Effector memory CD8-positive, alpha-beta T cell (primary cell): ENCODE measurements around the gene AP1M1.

Source experiments
- ATAC-seq: fragments of 150-1000 bp; cut with Tn5 transposase; replicated peaks from 2 replicates; pipeline ENCODE4 v1.10.0; 2021; ENCODE audit warnings: mild to moderate bottlenecking, moderate library complexity
- DNase-seq, 3 experiments: peaks; one replicate each; pipeline ENCODE4 v3.0.0; 2021
- H3K27ac Mint-ChIP-seq, 2 donors: one replicate each; pipeline ENCODE4 v1.8.0; 2022; ENCODE audit warnings: mild to moderate bottlenecking in 2 of 2, mixed read lengths in 2 of 2, moderate library complexity in 2 of 2
- H3K27me3 Mint-ChIP-seq, 2 donors: one replicate each; pipeline ENCODE4 v1.8.0; 2022; ENCODE audit warnings: mixed read lengths in 2 of 2
- H3K36me3 Mint-ChIP-seq: one replicate; pipeline ENCODE4 v1.8.0; 2022; ENCODE audit warnings: mild to moderate bottlenecking, moderate library complexity, mixed read lengths; ENCODE audit not compliant: insufficient read depth
- H3K4me1 Mint-ChIP-seq, 2 donors: one replicate each; pipeline ENCODE4 v1.8.0; 2022; ENCODE audit warnings: low read depth in 2 of 2, mixed read lengths in 2 of 2
- H3K4me3 Mint-ChIP-seq, 2 donors: one replicate each; pipeline ENCODE4 v1.8.0; 2022; ENCODE audit warnings: mild to moderate bottlenecking in 2 of 2, mixed read lengths in 2 of 2, moderate library complexity in 2 of 2
- H3K9me3 Mint-ChIP-seq, 2 donors: one replicate each; pipeline ENCODE4 v1.8.0; 2022; ENCODE audit warnings: mixed read lengths in 2 of 2

The AP1M1 gene

GRCh38 chr19:16223746-16224145 is 26.0 kb downstream of the AP1M1 start:
- H3K27ac Mint-ChIP-seq, result no peak overlapping the region
- no peak for ATAC-seq
- peaks cover 46% of the 10 kb centered on the region for H3K36me3 Mint-ChIP-seq
- no peaks in the 10 kb centered on the region for H3K27me3 Mint-ChIP-seq
- no peak overlapping the region for H3K4me3 Mint-ChIP-seq
- DNase-seq, result no peak
- peaks cover 4 to 6% of the 10 kb centered on the region in 2 donors for H3K4me1 Mint-ChIP-seq
- peaks cover 0 to 5% of the 10 kb centered on the region in 2 donors for H3K9me3 Mint-ChIP-seq

DNA sequence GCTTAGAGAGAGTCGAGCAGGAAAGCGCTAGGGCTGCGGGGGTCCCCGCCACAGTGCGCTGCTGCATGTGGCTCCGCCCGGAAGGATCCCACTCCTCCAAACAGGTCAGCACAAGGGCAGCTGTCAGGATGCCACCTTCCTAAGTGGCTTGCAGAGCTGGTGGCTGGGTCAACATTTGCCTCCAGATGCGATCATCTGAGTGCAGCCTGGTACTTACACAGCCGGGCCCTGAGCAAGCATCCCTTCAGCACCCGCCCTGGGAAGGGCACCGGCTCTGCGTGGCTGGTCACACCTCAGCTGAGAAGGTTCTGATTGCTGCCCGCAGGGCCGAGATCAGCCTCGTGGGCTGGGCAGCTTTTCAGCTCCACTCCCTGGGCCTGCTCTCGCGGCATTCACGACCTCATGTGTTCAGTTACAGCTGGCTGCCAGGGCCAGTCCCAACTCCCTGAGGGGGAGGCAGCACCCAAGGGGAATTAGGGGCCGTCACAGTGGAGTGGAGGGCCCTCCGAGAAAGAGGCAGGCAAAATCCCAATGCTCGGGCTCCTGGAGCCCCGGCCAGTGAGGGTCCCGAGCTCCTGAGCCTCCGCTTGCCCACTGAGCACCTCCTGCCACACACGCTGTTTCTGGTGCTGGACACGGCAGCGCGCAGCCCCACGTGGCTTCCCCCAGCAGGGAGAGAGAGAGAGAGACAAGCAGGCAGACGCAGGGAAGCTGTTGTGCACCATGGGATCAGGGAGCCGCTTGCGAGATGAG is 26.8 kb downstream of the AP1M1 start:
- Mint-ChIP-seq H3K27me3 (no peaks in the 10 kb centered on the region), H3K36me3 (peaks cover 44% of the 10 kb centered on the region), H3K4me3 (no peak overlapping the region), H3K27ac (no peak overlapping the region), H3K9me3 (peaks cover 0 to 5% of the 10 kb centered on the region in 2 donors), H3K4me1 (peaks cover 0 to 3% of the 10 kb centered on the region in 2 donors)
- ATAC-seq (no peak), DNase-seq (no peak)

DNA sequence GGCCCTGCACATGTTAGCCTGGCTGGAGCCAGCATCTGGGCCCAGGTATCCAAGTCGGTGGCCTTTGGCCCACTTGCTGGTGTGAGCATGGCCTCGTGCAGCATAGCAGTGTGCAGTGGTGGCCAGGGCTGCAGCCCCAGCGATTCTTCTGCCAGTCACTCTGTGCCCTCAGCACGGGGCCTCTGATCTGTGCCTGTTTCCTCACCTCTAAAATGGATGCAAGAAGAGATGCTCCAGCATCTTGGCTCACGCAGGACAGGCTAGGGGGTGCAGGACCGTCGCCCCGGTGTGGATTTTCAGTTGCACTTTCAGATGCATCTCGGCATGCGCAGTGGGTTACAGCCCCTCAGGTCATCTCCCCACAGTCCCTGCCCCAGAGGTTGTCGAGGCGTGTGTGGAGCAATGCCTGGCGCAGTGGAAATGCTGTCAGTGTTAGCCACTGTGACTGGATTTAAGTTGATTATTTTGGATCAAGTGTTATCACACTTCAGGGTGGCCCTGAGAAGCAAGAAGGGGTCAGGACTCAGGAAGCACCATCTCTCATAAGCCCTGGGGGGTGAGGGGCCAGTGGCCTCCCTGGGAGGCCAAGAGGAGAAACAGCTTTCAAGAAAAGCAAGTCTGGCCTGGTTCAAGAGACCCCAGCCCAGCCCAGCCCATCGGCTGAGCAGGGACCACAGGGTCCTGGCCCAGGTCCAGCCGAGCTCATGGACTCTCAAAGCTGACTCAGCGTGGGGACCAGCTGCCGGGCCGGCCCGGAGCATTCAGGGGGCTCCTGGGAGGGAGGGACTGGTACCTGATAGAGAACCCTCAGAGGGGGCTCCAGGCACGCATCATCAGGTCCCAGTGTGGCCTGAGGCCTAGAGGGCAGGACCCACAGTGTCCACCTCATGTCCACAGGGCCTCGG is 27.8 kb downstream of the AP1M1 start:
- Mint-ChIP-seq H3K36me3 (peaks cover 44% of the 10 kb centered on the region), H3K9me3 (peaks cover 0 to 3% of the 10 kb centered on the region in 2 donors), H3K4me1 (peaks cover 3 to 4% of the 10 kb centered on the region in 2 donors), H3K4me3 (no peak overlapping the region), H3K27me3 (no peaks in the 10 kb centered on the region), H3K27ac (peak overlapping the region in 1 of 2 donors; percentile 53)
- no peak for ATAC-seq
- no peak for DNase-seq

DNA sequence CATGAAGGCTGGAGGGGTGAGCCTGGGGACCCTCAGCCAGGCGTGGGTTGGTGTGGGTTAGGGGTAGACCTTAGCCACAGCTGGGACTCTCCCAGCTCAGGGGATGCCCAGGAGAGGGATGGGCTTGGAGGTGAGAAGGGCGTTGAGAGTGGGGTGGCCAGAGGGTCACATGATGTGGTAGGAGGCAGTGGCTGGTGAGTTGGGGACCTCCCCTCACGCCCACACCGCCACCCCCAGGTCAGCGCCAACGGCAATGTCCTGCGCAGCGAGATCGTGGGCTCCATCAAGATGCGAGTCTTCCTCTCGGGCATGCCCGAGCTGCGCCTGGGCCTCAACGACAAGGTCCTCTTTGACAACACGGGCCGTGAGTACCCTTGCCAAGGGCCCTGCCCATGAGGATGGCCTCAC is 28.5 kb downstream of the AP1M1 start:
- no peaks in the 10 kb centered on the region for H3K27me3 Mint-ChIP-seq
- H3K4me1 Mint-ChIP-seq, result peaks cover 3 to 4% of the 10 kb centered on the region in 2 donors
- no peak for ATAC-seq
- peaks cover 48% of the 10 kb centered on the region for H3K36me3 Mint-ChIP-seq
- H3K4me3 Mint-ChIP-seq, result no peak overlapping the region
- H3K9me3 Mint-ChIP-seq, result no peaks in the 10 kb centered on the region
- H3K27ac Mint-ChIP-seq, result peak overlapping the region in 1 of 2 donors; percentile 53
- DNase-seq, result no peak

DNA sequence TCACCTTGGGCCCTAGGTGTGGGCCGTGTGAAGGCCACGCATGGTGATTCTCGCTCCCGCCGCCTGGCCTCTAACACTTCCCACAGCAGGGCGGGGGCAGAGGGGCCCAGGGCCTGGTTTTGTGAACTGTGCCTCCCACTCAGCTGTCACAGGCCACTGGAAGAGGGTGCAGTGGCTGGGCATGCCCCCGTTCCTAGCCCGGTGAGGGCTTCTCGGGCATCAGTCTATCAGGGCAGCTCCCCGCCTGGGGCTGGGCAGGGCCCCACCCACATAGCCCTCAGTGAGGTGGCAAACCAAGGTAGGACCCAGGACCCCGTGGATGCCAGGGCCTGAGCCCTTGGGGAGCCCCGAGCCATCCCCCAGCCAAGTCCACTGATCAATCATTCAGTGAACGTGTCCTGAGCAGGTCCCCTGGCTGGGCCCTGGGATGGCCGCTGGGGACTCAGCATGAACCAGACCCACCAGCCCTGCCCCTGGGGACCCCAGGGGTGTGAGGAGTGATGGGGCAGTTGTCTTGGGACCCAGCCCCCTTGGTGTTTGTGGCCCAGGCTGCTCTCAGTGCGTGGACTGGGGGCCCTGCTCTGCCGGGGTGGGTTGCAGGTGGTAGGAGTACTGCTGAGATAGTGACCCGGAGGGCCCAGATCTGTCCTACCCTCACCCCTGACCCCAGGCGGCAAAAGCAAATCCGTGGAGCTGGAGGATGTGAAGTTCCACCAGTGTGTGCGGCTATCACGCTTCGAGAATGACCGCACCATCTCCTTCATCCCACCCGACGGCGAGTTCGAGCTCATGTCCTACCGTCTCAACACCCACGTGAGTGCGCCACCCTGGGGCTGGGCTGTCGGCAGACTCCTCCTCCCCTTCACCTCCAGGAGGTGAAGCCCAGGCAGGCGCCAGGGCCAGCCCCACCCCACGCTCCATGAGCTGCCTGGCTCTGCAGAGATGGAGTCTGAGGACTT is 29.4 kb downstream of the AP1M1 start:
- ATAC-seq, result no peak
- H3K9me3 Mint-ChIP-seq, result no peaks in the 10 kb centered on the region
- H3K27ac Mint-ChIP-seq, result no peak overlapping the region
- no peaks in the 10 kb centered on the region for H3K27me3 Mint-ChIP-seq
- H3K36me3 Mint-ChIP-seq, result peaks cover 51% of the 10 kb centered on the region
- H3K4me1 Mint-ChIP-seq, result peaks cover 3 to 4% of the 10 kb centered on the region in 2 donors
- no peak overlapping the region for H3K4me3 Mint-ChIP-seq
- no peak for DNase-seq

- ATAC-seq (no peak), DNase-seq (no peak)
- Mint-ChIP-seq H3K27ac (no peak overlapping the region), H3K4me3 (no peak overlapping the region), H3K4me1 (peaks cover 4% of the 10 kb centered on the region in 2 donors), H3K9me3 (no peaks in the 10 kb centered on the region), H3K27me3 (no peaks in the 10 kb centered on the region), H3K36me3 (peaks cover 43% of the 10 kb centered on the region)
Observed at GRCh38 chr19:16227837-16228636, 30.3 kb downstream of the AP1M1 start.

DNA sequence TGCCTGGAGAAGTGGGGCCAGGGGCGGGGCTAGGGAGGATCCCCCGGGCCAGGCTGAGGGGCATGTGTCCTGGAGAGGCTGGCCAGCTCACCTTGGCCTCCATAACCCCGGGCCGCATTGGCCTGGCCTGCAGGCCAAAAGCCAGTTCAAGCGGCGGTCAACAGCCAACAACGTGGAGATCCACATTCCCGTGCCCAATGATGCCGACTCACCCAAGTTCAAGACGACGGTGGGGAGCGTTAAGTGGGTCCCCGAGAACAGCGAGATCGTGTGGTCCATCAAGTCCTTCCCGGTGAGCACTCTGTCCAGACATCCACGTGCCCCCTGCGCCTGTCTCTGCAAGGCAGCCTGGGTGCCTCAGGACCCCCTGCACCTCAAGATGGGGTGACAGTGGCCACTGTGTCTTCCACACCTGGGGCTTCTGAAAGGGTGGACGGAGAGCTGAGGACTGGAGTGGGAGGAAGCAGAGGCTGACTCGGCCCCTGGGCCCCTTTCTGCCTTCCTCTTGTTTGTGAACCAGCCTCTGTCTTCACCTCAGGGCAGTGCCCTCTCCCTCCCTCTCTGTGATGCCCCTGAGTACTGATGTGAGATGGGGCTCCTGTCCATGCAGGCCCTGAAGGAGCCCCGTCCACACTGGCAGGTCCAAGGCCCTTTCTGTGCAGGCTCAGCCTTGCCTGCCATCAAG is 31.1 kb downstream of the AP1M1 start:
- DNase-seq, result no peak
- Mint-ChIP-seq H3K36me3 (peaks cover 35% of the 10 kb centered on the region), H3K27me3 (no peaks in the 10 kb centered on the region), H3K4me3 (no peak overlapping the region), H3K4me1 (peaks cover 4% of the 10 kb centered on the region in 2 donors), H3K27ac (no peak overlapping the region), H3K9me3 (no peaks in the 10 kb centered on the region)
- ATAC-seq, result no peak

DNA sequence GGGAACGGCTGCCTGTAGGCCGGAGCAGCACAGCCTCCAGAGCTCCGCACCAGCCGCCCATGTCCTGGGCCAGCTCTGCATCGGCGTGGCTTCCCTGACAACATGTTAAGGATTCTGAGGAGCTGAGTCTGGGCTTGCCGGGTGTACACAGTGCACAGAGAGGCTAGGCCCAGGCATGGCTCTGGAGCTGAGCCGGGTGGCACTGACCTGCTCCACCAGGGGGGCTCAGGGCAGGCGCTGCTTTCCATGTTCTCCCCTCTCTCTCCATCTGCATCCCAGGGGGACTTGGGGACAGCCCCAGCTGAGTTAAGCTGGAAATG is 31.6 kb downstream of the AP1M1 start:
- Mint-ChIP-seq H3K27me3 (no peaks in the 10 kb centered on the region), H3K4me3 (no peak overlapping the region), H3K27ac (peak overlapping the region; percentile 11 to 62), H3K9me3 (no peaks in the 10 kb centered on the region), H3K4me1 (peaks cover 4 to 6% of the 10 kb centered on the region in 2 donors), H3K36me3 (peaks cover 35% of the 10 kb centered on the region)
- ATAC-seq, result no peak
- no peak for DNase-seq

GRCh38 chr19:16232127-16232526 is 34.4 kb downstream of the AP1M1 start:
- H3K27ac Mint-ChIP-seq, result peak overlapping the region; percentile 42 to 78
- H3K27me3 Mint-ChIP-seq, result no peaks in the 10 kb centered on the region
- DNase-seq (no peak), ATAC-seq (no peak)
- peaks cover 39% of the 10 kb centered on the region for H3K36me3 Mint-ChIP-seq
- no peaks in the 10 kb centered on the region for H3K9me3 Mint-ChIP-seq
- H3K4me1 Mint-ChIP-seq, result peaks cover 8% of the 10 kb centered on the region in 2 donors
- no peak overlapping the region for H3K4me3 Mint-ChIP-seq

DNA sequence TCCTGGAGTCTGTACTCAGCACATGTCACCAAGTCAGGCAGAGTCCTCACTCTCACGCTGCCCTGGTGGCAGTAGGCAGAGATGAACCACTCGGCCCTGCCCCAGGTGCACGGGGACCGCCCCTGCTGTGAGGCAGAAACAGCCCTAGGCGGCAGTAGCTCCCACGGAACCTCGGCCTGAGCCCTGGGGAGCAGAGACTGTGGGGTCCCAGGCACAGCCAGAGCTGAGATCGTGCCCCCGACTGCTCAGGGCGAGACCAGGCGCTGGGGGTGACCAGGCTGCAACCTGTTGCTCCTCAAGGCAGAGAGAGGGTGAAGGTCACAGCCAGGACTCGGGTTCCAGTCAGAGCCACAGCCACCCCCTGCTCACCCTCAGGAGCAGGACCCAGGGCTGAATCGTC is 34.9 kb downstream of the AP1M1 start:
- ATAC-seq (no peak), DNase-seq (no peak)
- no peaks in the 10 kb centered on the region for H3K27me3 Mint-ChIP-seq
- H3K4me1 Mint-ChIP-seq, result peaks cover 8% of the 10 kb centered on the region in 2 donors
- peak overlapping the region; percentile 42 to 78 for H3K27ac Mint-ChIP-seq
- no peaks in the 10 kb centered on the region for H3K9me3 Mint-ChIP-seq
- H3K4me3 Mint-ChIP-seq, result no peak overlapping the region
- H3K36me3 Mint-ChIP-seq, result peaks cover 39% of the 10 kb centered on the region

DNA sequence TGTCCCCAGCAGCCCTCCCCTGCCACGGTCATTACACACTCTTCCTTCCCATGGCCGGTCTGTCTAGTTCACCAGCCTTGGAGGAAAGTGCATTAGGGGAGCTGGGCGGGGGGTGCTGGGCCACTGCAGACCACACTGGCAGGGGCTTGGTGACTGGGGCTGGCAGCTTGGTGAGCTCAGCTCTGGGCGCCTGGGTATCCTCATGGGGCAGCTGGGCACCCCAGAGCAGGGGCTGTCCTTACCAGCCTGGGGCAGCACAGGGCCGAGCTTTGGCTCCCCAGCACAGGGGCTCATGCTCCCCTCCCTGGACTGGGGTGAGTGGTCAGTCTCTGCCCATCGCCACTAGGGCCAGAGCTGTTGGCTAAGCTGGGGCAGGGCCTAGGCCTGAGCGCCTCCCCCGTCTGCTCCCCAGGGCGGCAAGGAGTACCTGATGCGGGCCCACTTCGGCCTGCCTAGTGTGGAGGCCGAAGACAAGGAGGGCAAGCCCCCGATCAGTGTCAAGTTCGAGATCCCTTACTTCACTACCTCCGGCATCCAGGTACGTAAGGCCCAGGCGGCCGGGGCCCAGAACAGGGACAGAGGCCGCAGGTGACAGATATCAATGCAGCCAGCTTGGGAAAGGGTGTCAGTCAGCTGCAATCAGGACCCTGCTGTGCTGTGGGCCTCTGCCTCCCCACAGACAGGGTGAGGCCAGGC is 35.5 kb downstream of the AP1M1 start:
- ATAC-seq (no peak), DNase-seq (no peak)
- Mint-ChIP-seq H3K27ac (no peak overlapping the region), H3K4me3 (no peak overlapping the region), H3K36me3 (peaks cover 35% of the 10 kb centered on the region), H3K4me1 (peaks cover 8 to 13% of the 10 kb centered on the region in 2 donors), H3K9me3 (no peaks in the 10 kb centered on the region), H3K27me3 (no peaks in the 10 kb centered on the region)
